Prostate gland (tissue), 2 donors: ENCODE data around the gene CSDE1. TPM values are rescaled to one million over a fixed set of nuclear protein-coding genes. Genes with fewer than 3 reads are reported as not detected.

Experiments used
- DNase-seq: peaks from one replicate; pipeline ENCODE4 v3.0.0-alpha.2; 2019; ENCODE audit warnings: low spot score
- H3K27ac ChIP-seq, 2 donors: fragments of 200-600 bp; sonication (generic); 2 replicates each; pipeline ENCODE4 v1.5.1; 2017 to 2019
- H3K27me3 ChIP-seq: fragments of 200-600 bp; sonication (generic); replicated peaks from 2 replicates; pipeline ENCODE4 v1.5.1; 2019; ENCODE audit not compliant: insufficient read depth
- H3K36me3 ChIP-seq, 2 donors: fragments of 200-600 bp; sonication (generic); 1 replicate in 1 of 2; 2 replicates in 1 of 2; pipeline versions ENCODE4 v1.5.1 to v1.8.1; 2017 to 2019
- H3K4me1 ChIP-seq: fragments of 200-600 bp; sonication (generic); replicated peaks from 2 replicates; pipeline ENCODE4 v1.5.1; 2019
- H3K4me3 ChIP-seq, 2 donors: fragments of 200-600 bp; sonication (generic); 2 replicates each; pipeline ENCODE4 v1.5.1; 2017 to 2019
- H3K9me3 ChIP-seq: fragments of 200-600 bp; sonication (generic); 2 replicates; pipeline ENCODE4 v1.5.1; 2017
- CTCF ChIP-seq, 4 experiments: fragments of 200-600 bp in 2 of 4; fragments of 450-650 bp in 2 of 4; sonication (generic) in 2 of 4; IDR thresholded peaks; 1 replicate in 3 of 4; 2 replicates in 1 of 4; pipeline ENCODE4 v1.5.1; 2016 to 2019; ENCODE audit warnings: antibody characterized with exemption in 4 of 4, mild to moderate bottlenecking in 2 of 4, moderate library complexity in 2 of 4
- POLR2A ChIP-seq: fragments of 450-650 bp; IDR thresholded peaks from one replicate; pipeline ENCODE4 v1.6.1; 2016; ENCODE audit warnings: antibody characterized with exemption, mild to moderate bottlenecking
- POLR2AphosphoS5 ChIP-seq: sonication (generic); formaldehyde crosslinking; IDR thresholded peaks from one replicate; pipeline ENCODE4 v1.6.1; 2017; ENCODE audit warnings: antibody characterized with exemption
- WGBS: methylation state at CpG from one replicate; pipeline ENCODE4 v1.1.5; 2018; 5-methylcytosine and 5-hydroxymethylcytosine counted together
- intact Hi-C: fragments of 100-400 bp; cut with DNase I; formaldehyde crosslinking; loops from one replicate; pipeline ENCODE4 v1.14.2; 2022
- total RNA-seq, 2 donors: library from RNA; depleted of rRNA; stranded (reverse); fragments of >200 nt; gene quantifications; one replicate each; pipeline ENCODE4 v1.1.0, GENCODE V29; 2016

CSDE1 gene
- total RNA-seq, 2 donors from 2014 or later = 458 to 889 TPM

- no peak overlapping the region for H3K27ac ChIP-seq
- H3K9me3 ChIP-seq = no peaks in the 10 kb centered on the region
- no peak for TF ChIP-seq POLR2AphosphoS5
- no peak for TF ChIP-seq CTCF (IDR thresholded peaks at IDR 0.05)
- no peak for TF ChIP-seq POLR2A
- no peak for DNase-seq
- WGBS = 91% methylated on average over 3 of the region's 3 CpGs
- peaks cover 0 to 5% of the 10 kb centered on the region in 2 donors for H3K36me3 ChIP-seq
- H3K27me3 ChIP-seq = no peaks in the 10 kb centered on the region
- intact Hi-C loops = no loop called here
- H3K4me3 ChIP-seq = no peak overlapping the region
- H3K4me1 ChIP-seq = no peaks in the 10 kb centered on the region
Measured at GRCh38 chr1:114710360-114710759, 47.4 kb downstream of the CSDE1 start.

GRCh38 chr1:114707604-114708003, 50.2 kb downstream of the CSDE1 start:
- Histone ChIP-seq H3K4me3 (no peak overlapping the region), H3K27ac (no peak overlapping the region), H3K4me1 (no peaks in the 10 kb centered on the region), H3K36me3 (peaks cover 0 to 5% of the 10 kb centered on the region in 2 donors), H3K27me3 (no peaks in the 10 kb centered on the region), H3K9me3 (no peaks in the 10 kb centered on the region)
- 88% methylated on average over 2 of the region's 2 CpGs for WGBS
- TF ChIP-seq POLR2A = no peak
- no peak for TF ChIP-seq CTCF (IDR thresholded peaks at IDR 0.05)
- no peak for TF ChIP-seq POLR2AphosphoS5
- DNase-seq = no peak
- intact Hi-C loops = no loop called here

- no peaks in the 10 kb centered on the region for H3K27me3 ChIP-seq
- no peak for TF ChIP-seq CTCF (IDR thresholded peaks at IDR 0.05)
- no peak for TF ChIP-seq POLR2A
- TF ChIP-seq POLR2AphosphoS5 = no peak
- peaks cover 0 to 5% of the 10 kb centered on the region in 2 donors for H3K36me3 ChIP-seq
- H3K4me1 ChIP-seq = no peaks in the 10 kb centered on the region
- WGBS = 84% methylated on average over 1 of the region's 1 CpG
- no peaks in the 10 kb centered on the region for H3K9me3 ChIP-seq
- DNase-seq = no peak
- no peak overlapping the region for H3K27ac ChIP-seq
- intact Hi-C loops = no loop called here
- H3K4me3 ChIP-seq = no peak overlapping the region
Measured at GRCh38 chr1:114703242-114703641, 54.5 kb downstream of the CSDE1 start.

GRCh38 chr1:114702737-114703136, 55.0 kb downstream of the CSDE1 start:
- no peak for DNase-seq
- Histone ChIP-seq H3K27me3 (no peaks in the 10 kb centered on the region), H3K27ac (no peak overlapping the region), H3K4me3 (no peak overlapping the region), H3K4me1 (no peaks in the 10 kb centered on the region), H3K9me3 (no peaks in the 10 kb centered on the region), H3K36me3 (peaks cover 0 to 2% of the 10 kb centered on the region in 2 donors)
- no peak for TF ChIP-seq CTCF (IDR thresholded peaks at IDR 0.05)
- no peak for TF ChIP-seq POLR2AphosphoS5
- no peak for TF ChIP-seq POLR2A
- intact Hi-C loops = no loop called here
- 73% methylated on average over 5 of the region's 5 CpGs for WGBS

GRCh38 chr1:114701931-114702330, 55.9 kb downstream of the CSDE1 start:
- Histone ChIP-seq H3K4me1 (no peaks in the 10 kb centered on the region), H3K36me3 (no peaks in the 10 kb centered on the region), H3K4me3 (no peak overlapping the region), H3K27me3 (no peaks in the 10 kb centered on the region), H3K9me3 (no peaks in the 10 kb centered on the region), H3K27ac (no peak overlapping the region)
- intact Hi-C loops = no loop called here
- WGBS = 60% methylated on average over 2 of the region's 2 CpGs
- TF ChIP-seq POLR2A (no peak), CTCF (IDR thresholded peaks at IDR 0.05) (no peak), POLR2AphosphoS5 (no peak)
- no peak for DNase-seq
